ENCODE results near the gene CLSTN2.

CLSTN2 gene

DNA sequence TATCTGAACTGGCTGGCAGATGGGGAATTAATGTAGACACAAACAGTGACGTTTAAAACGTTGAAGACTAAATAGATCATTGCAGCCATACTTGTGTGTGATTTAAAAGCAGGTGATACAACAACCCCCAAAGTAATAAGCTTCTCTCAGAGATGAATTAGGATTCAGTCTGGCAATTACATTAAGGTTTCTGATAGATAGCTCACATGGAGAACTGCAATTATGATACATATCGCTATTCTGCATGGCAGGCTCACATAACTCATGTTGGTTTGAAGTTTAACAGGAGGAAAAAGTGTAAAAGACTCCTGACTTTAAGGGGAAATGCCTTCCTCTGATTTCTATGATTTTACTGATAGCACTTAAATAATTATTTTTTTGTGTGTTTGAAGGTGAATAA lies 196.9 kb downstream of the CLSTN2 start:
- H3K4me3 Mint-ChIP-seq = no peak overlapping the region
- no peak overlapping the region for H3K27ac Mint-ChIP-seq
- H3K36me3 Mint-ChIP-seq (ENCODE audit: low read depth) = no peaks in the 10 kb centered on the region
- no peaks in the 10 kb centered on the region for H3K9me3 Mint-ChIP-seq
- no peaks in the 10 kb centered on the region for H3K4me1 Mint-ChIP-seq (ENCODE audit: low read depth)
- DNase-seq (ENCODE audit: low spot score) = no peak
- no peaks in the 10 kb centered on the region for H3K27me3 Mint-ChIP-seq (ENCODE audit: low read depth)

DNA sequence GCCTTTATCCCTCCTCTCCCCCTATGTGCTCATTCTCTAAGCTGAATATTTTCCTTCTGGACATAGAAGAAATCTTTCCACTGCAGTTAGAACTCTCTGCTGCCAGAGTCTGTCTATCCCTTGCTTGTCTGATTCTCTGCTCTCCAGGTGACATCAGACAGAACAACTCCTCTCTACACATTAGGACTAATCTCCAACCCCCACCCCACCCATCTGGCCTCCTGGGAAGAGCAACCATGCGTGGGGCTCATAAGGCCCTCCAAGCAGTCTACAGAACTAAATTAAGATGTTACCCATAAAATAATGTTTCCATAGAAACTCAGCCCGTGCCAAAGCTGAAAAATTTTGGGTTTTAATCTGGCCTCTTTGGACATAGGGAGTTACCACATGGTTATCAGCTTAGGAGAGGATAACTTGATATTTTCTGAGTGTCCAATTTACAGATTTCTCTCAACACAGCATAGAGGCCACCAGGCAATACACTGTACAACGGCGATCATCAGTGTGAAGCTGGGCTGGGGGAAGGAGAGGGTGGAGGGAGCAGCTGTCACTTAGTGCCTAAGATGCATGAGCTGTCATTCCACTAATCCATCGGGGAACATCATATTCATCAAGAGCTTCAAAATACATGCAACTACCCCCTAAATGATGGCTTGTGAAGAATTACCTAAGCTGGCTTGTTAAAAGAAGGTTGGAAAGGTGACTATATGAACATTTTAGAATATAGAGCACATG lies 199.4 kb downstream of the CLSTN2 start:
- Mint-ChIP-seq H3K27ac (no peak overlapping the region), H3K4me3 (no peak overlapping the region), H3K4me1 (ENCODE audit: low read depth) (no peaks in the 10 kb centered on the region), H3K36me3 (ENCODE audit: low read depth) (no peaks in the 10 kb centered on the region), H3K9me3 (no peaks in the 10 kb centered on the region), H3K27me3 (ENCODE audit: low read depth) (no peaks in the 10 kb centered on the region)
- DNase-seq (ENCODE audit: low spot score) = no peak

DNA sequence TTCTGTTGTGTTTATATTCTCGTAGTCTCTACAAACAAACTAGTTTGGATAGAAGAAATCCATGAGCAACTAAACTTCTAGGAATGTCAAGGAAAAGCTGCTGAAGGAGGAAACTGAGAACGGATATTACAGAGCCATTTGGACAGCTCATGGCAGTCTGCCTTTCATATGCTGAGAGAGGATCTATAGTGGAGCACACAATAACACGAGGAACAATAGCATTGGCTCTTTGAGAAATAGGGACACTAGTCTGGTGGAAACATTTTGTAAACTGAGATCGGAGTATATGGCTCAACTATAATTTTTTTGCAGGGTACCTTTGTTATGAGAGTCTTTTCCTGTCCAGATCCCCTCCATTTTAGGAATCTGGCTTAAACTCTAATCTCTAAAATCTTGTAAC lies 200.5 kb downstream of the CLSTN2 start:
- Mint-ChIP-seq H3K27ac (no peak overlapping the region), H3K27me3 (ENCODE audit: low read depth) (no peaks in the 10 kb centered on the region)

DNA sequence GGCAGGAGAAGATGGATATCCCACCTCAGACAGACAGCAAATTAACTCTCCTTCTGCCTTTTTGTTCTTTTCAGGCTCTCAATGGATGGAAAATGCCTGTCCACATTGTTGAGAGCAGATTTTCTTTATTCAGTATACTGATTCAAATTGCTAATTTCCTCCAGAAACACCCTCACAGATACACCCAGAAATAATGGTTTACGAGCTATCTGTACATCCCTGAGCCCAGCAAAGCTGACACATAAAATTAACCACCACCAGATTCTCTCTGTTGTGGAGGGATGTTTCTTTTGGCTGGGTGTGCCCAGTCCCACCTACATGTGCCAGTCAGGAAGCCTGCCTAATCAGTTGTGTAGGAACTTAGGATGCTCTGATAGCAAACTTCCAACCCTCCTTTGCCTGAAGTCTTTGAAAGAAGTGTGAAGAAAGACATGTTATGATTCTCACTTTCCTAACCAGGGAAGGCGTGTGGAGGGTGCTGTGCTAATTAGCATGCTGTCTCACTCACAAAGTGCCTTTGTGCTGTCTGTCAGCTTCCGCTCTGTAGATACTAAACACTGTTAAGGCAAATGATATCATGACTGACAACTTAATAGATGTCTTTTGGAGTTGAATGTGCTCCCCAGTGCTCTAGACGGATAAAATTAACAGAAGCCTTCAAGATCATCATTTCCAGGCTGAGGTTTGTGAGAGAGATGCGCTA lies 208.5 kb downstream of the CLSTN2 start:
- Mint-ChIP-seq H3K4me3 (no peak overlapping the region), H3K27ac (no peak overlapping the region), H3K36me3 (ENCODE audit: low read depth) (no peaks in the 10 kb centered on the region), H3K27me3 (ENCODE audit: low read depth) (no peaks in the 10 kb centered on the region), H3K4me1 (ENCODE audit: low read depth) (no peaks in the 10 kb centered on the region), H3K9me3 (no peaks in the 10 kb centered on the region)
- no peak for DNase-seq (ENCODE audit: low spot score)

More for the DNA sequence above, 200.5 kb downstream of the CLSTN2 start:
- Mint-ChIP-seq H3K36me3 (ENCODE audit: low read depth) (no peaks in the 10 kb centered on the region), H3K4me1 (ENCODE audit: low read depth) (no peaks in the 10 kb centered on the region), H3K9me3 (no peaks in the 10 kb centered on the region), H3K4me3 (no peak overlapping the region)
- DNase-seq (ENCODE audit: low spot score) = no peak

DNA sequence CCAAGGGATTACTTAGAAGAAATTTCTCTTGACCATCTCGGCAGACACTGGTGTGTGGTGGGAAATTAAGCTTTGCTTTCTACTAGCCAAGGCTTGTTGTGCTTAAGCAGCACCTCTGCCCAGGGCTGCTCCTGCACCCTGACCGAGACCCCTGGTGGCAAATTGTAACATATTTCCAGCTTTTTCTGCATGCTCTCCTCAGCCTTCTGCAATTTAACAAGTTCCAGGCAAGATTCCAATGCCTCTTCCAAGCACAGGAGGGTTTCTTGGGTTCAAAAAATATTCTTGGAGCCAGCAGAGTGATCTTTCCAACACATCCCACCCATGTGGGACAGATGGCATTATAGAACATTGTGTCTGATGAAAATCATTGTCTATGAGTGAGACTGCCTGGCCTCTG lies 210.5 kb downstream of the CLSTN2 start:
- DNase-seq (ENCODE audit: low spot score) = no peak
- H3K36me3 Mint-ChIP-seq (ENCODE audit: low read depth) = no peaks in the 10 kb centered on the region
- no peaks in the 10 kb centered on the region for H3K9me3 Mint-ChIP-seq

GRCh38 chr3:140146668-140147067 lies 211.7 kb downstream of the CLSTN2 start:
- no peak overlapping the region for H3K4me3 Mint-ChIP-seq
- no peaks in the 10 kb centered on the region for H3K27me3 Mint-ChIP-seq (ENCODE audit: low read depth)
- H3K4me1 Mint-ChIP-seq (ENCODE audit: low read depth) = no peaks in the 10 kb centered on the region
- no peaks in the 10 kb centered on the region for H3K36me3 Mint-ChIP-seq (ENCODE audit: low read depth)
- H3K27ac Mint-ChIP-seq = no peak overlapping the region
- no peak for DNase-seq (ENCODE audit: low spot score)
- no peaks in the 10 kb centered on the region for H3K9me3 Mint-ChIP-seq

More for the DNA sequence above, 210.5 kb downstream of the CLSTN2 start:
- no peaks in the 10 kb centered on the region for H3K4me1 Mint-ChIP-seq (ENCODE audit: low read depth)
- no peaks in the 10 kb centered on the region for H3K27me3 Mint-ChIP-seq (ENCODE audit: low read depth)
- H3K4me3 Mint-ChIP-seq = no peak overlapping the region
- H3K27ac Mint-ChIP-seq = no peak overlapping the region

- no peaks in the 10 kb centered on the region for H3K27me3 Mint-ChIP-seq (ENCODE audit: low read depth)
- no peak overlapping the region for H3K4me3 Mint-ChIP-seq
- no peaks in the 10 kb centered on the region for H3K9me3 Mint-ChIP-seq
- DNase-seq (ENCODE audit: low spot score) = no peak
- no peaks in the 10 kb centered on the region for H3K36me3 Mint-ChIP-seq (ENCODE audit: low read depth)
- no peak overlapping the region for H3K27ac Mint-ChIP-seq
- H3K4me1 Mint-ChIP-seq (ENCODE audit: low read depth) = no peaks in the 10 kb centered on the region
Observed at GRCh38 chr3:140147965-140148490, 213.0 kb downstream of the CLSTN2 start.

GRCh38 chr3:140148824-140149390 lies 213.9 kb downstream of the CLSTN2 start:
- Mint-ChIP-seq H3K4me3 (no peak overlapping the region), H3K36me3 (ENCODE audit: low read depth) (no peaks in the 10 kb centered on the region), H3K27me3 (ENCODE audit: low read depth) (no peaks in the 10 kb centered on the region), H3K9me3 (no peaks in the 10 kb centered on the region), H3K4me1 (ENCODE audit: low read depth) (no peaks in the 10 kb centered on the region), H3K27ac (no peak overlapping the region)
- no peak for DNase-seq (ENCODE audit: low spot score)

GRCh38 chr3:140151321-140151720 lies 216.3 kb downstream of the CLSTN2 start:
- no peak for DNase-seq (ENCODE audit: low spot score)
- no peaks in the 10 kb centered on the region for H3K27me3 Mint-ChIP-seq (ENCODE audit: low read depth)
- H3K27ac Mint-ChIP-seq = no peak overlapping the region
- no peaks in the 10 kb centered on the region for H3K9me3 Mint-ChIP-seq
- no peaks in the 10 kb centered on the region for H3K36me3 Mint-ChIP-seq (ENCODE audit: low read depth)
- no peaks in the 10 kb centered on the region for H3K4me1 Mint-ChIP-seq (ENCODE audit: low read depth)
- no peak overlapping the region for H3K4me3 Mint-ChIP-seq

DNA sequence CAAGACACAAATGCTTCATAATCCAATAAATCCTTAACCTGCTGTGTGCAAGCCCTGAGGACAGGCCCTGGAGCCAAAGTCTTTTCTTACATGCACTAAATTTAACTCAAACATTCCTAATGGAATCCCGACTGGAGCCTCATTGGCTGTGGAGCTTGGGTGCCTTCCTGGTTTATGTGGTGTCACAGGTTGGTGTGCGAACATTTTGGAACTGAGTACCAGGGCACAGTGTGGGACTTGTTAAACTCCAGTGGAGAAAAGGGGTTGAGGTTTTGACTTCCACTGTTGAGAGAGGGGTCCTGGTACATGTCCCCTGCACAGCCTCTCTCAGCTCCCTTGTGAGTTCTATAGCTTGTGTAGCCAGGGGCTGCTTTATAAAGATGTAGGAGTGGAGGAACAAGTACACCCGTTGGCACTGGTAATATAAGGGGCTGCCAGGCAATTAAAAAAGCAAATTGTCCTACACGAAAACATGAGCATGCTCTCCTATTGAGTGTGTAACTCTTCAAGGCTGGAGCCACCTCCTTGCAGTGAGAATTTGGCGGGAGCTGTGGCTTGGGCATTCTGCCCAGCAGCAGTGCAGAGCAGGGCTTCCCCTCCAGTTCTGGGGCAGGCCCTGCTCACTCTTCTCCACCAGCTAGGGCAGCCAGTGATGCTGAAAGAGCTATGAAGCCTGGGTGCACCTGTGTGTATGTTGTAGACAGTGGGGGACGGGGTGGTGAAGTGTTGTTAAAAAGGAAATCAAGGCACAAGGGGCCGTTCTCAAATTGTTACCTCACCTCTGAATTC lies 218.1 kb downstream of the CLSTN2 start:
- no peaks in the 10 kb centered on the region for H3K36me3 Mint-ChIP-seq (ENCODE audit: low read depth)
- H3K27me3 Mint-ChIP-seq (ENCODE audit: low read depth) = no peaks in the 10 kb centered on the region
- H3K9me3 Mint-ChIP-seq = no peaks in the 10 kb centered on the region
- no peak for DNase-seq (ENCODE audit: low spot score)
- no peaks in the 10 kb centered on the region for H3K4me1 Mint-ChIP-seq (ENCODE audit: low read depth)
- H3K27ac Mint-ChIP-seq = no peak overlapping the region
- H3K4me3 Mint-ChIP-seq = no peak overlapping the region

GRCh38 chr3:140153736-140154135 lies 218.8 kb downstream of the CLSTN2 start:
- Mint-ChIP-seq H3K36me3 (ENCODE audit: low read depth) (no peaks in the 10 kb centered on the region), H3K4me1 (ENCODE audit: low read depth) (no peaks in the 10 kb centered on the region), H3K27me3 (ENCODE audit: low read depth) (no peaks in the 10 kb centered on the region), H3K4me3 (no peak overlapping the region), H3K27ac (no peak overlapping the region), H3K9me3 (no peaks in the 10 kb centered on the region)
- DNase-seq (ENCODE audit: low spot score) = no peak

DNA sequence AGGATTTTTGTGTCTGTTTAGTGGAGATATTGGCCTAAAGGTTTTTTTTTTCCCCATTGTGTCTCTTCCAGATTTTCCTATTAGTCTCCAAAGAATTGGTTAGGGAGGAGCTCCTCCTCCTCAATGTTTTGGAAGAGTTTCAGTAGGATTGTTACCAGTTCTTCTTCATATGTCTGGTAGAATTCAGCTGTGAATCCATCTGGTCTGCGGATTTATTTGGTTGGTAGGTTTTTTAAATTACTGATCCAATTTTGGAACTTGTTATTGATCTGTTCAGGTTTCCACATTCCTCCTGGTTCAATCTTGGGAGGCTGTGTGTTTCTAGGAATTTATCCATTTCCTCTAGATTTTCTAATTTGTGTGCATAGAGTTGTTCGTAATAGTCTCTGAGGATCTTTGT lies 222.2 kb downstream of the CLSTN2 start:
- Mint-ChIP-seq H3K27ac (no peak overlapping the region), H3K9me3 (no peaks in the 10 kb centered on the region), H3K36me3 (ENCODE audit: low read depth) (no peaks in the 10 kb centered on the region), H3K4me3 (no peak overlapping the region), H3K27me3 (ENCODE audit: low read depth) (no peaks in the 10 kb centered on the region), H3K4me1 (ENCODE audit: low read depth) (no peaks in the 10 kb centered on the region)
- DNase-seq (ENCODE audit: low spot score) = no peak

- H3K9me3 Mint-ChIP-seq = no peaks in the 10 kb centered on the region
- H3K27ac Mint-ChIP-seq = no peak overlapping the region
- H3K4me3 Mint-ChIP-seq = no peak overlapping the region
- no peaks in the 10 kb centered on the region for H3K27me3 Mint-ChIP-seq (ENCODE audit: low read depth)
- no peak for DNase-seq (ENCODE audit: low spot score)
- H3K4me1 Mint-ChIP-seq (ENCODE audit: low read depth) = no peaks in the 10 kb centered on the region
- H3K36me3 Mint-ChIP-seq (ENCODE audit: low read depth) = no peaks in the 10 kb centered on the region
Observed at GRCh38 chr3:140159646-140160045, 224.7 kb downstream of the CLSTN2 start.

- H3K27ac Mint-ChIP-seq = no peak overlapping the region
- no peaks in the 10 kb centered on the region for H3K9me3 Mint-ChIP-seq
- H3K36me3 Mint-ChIP-seq (ENCODE audit: low read depth) = no peaks in the 10 kb centered on the region
- H3K27me3 Mint-ChIP-seq (ENCODE audit: low read depth) = no peaks in the 10 kb centered on the region
- DNase-seq (ENCODE audit: low spot score) = no peak
- H3K4me1 Mint-ChIP-seq (ENCODE audit: low read depth) = no peaks in the 10 kb centered on the region
- no peak overlapping the region for H3K4me3 Mint-ChIP-seq
Observed at GRCh38 chr3:140160553-140160952, 225.6 kb downstream of the CLSTN2 start.
